NAMALWA (cell line): ENCODE data around the gene GNAI1.

Experiments
- DNase-seq: peaks from one replicate; pipeline ENCODE4 v3.0.0-alpha.2; 2015; ENCODE audit warnings: low spot score

GNAI1 gene

DNA sequence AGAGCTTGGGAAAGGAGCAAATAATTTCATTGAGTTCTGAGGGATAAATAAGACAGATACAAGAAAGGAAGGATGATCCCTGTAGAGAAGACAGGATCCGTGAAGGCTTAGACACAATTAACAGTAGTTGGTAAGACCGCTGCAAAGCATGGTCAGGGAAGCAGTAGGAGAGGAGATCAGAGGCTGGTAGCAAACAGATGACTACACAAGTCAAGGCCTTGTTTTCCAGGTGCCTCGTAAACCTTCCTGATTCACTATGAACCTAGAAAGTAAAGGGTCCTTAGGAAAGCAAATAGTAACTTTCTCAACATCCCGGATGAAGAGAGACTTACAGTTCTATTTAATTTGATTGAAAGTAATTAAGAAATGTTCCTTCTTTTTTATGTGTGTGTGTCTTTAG is 118.6 kb downstream of the GNAI1 start:
- DNase-seq, result no peak

- DNase-seq, result no peak
These were observed 119.0 kb downstream of the GNAI1 start for GRCh38 chr7:80253653-80254052.

DNA sequence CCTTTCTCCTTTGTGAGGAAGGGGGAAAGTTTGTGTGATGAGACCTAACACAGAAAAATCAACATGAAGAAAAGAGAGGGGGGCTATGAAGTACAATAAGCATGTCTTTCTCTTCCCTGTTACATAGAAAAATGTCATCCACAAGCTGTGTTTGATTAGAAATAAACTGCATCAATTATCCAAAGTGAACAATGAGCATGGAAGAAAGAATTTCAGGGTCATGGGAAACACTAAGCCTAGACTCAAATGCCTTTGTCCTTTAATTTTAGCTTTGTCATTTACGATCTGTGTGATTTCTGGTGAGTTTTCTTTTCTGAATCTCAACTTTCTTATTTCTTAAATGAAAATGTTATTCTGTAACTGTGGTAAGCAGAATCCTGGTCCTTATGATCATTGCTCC is 121.0 kb downstream of the GNAI1 start:
- no peak for DNase-seq

- no peak for DNase-seq
These were observed 123.1 kb downstream of the GNAI1 start for GRCh38 chr7:80257756-80258155.

- DNase-seq, result no peak
These were observed 126.0 kb downstream of the GNAI1 start for GRCh38 chr7:80260606-80261005.

DNA sequence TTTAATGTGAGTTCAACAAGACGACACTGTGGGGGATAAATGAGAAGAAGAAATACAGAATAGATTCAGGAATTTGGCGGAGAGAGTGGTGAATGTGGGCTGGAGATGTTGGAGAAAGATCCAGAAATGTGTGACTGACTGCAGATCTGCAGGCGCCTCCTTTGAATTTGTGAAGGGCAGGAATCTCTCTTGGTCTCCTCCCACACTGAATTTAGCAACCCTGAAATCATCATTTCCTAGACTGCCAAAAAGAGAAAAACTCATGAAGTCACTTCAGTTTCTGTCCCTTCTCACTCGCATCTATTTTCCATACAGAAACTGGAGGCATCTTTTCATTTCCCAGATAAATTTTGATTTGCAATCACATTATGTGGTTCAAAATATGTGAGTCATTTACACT is 128.7 kb downstream of the GNAI1 start:
- no peak for DNase-seq

- no peak for DNase-seq
These were observed 129.2 kb downstream of the GNAI1 start for GRCh38 chr7:80263821-80264220.

DNA sequence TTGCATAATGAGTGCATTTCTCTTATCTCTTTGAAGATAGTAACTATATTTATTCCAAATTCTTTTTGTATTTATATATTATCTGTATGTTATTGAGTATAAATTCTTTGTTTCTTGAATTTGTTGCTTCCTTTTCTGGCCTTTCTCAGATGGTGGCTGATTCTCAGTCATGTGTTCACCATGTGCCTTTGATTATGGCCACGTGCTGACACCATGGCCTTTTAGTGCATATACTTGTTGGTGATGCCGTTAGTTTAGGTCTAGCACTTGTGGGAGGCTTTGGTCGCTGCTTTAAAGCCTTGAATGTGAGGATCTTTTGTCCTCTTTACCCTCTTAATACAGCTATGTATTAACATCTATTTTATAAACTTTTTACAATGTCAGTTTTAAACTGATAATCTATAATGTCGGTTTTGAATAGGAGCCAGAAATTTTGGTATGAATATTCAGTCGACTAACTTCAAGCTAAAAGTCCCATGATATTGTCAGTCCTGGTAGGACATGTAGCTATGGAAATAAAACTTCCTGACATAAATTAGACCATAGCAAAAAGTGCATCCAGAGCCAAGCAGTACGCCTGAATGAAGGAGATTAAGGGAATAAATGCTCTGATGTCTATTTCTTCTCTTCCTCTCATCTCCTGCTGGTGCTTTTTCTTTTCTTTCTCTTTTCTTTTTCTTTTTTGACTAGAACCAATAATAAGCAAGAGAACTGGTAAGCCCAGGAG is 130.3 kb downstream of the GNAI1 start:
- DNase-seq, result no peak

DNA sequence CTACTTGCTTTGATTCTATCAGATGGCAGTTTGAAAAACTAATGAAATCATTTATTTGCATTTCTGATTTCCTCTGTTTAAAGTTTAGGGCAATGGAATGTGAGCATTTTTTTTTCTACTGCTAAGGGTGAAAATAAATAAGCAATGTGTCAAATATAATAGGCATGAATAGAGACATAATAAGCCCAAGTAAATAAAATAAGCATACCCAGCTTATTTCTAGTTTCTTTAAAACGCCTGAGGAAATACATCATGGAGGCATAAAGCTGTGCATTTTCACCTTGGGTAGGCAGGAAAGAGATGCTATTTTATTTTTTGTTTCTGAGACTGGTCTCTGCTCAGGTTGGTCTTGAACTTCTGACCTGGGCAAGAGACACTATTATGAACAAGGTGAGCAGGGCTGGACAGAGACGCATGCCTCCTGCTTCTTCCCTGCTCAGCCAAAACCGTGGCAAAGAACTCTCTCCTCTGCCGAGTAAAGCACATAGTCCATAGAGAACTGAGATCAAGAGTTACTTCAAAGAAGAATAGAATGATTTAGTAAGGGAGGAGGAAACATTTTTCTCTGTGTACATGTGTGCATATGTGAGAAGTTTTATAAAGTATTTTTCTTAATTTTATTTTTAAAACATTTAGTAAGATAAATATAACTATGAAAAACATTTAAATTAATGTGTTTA is 138.1 kb downstream of the GNAI1 start:
- DNase-seq, result no peak

- DNase-seq, result no peak
These were observed 138.7 kb downstream of the GNAI1 start for GRCh38 chr7:80273327-80273726.

DNA sequence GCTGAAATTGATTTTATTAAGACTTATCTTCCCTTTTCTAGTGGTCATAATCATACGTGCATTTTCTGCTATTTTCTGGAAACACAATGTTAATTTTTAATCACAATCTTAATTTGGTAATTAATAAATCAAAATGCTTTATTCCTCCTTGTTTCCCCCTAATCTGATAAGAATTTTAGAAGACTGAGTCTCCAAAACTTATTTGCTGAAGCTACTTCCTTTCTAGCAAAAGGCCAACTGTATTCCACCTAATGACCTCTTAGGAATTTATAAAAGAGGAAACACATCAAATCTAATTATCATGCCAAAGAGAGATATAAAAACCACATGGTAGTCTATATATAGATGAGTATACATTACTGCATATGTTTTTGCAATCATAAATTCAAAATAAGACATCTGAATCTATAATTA is 140.6 kb downstream of the GNAI1 start:
- no peak for DNase-seq
